GM12878 (cell line): ENCODE measurements around the gene NDUFA12. TPM values are rescaled to one million over a fixed set of nuclear protein-coding genes. Genes with fewer than 3 reads are reported as not detected.
A peak's percentile ranks its signal among the peaks of the same experiment; 100 is the strongest.

Experiments used
- ATF7 ChIP-seq: fragments of 450-650 bp; IDR thresholded peaks from 2 replicates; pipeline ENCODE4 v1.6.1; 2016; ENCODE audit warnings: low read depth, mild to moderate bottlenecking
- CBFB ChIP-seq: IDR thresholded peaks from 2 replicates; pipeline ENCODE4 v1.6.1; 2016; ENCODE audit warnings: antibody characterized with exemption, low read depth
- CBX3 ChIP-seq: fragments of 200-600 bp; sonication (generic); IDR thresholded peaks from 2 replicates; pipeline ENCODE4 v1.6.1; 2016; ENCODE audit warnings: low read depth, borderline replicate concordance
- DPF2 ChIP-seq: fragments of 450-650 bp; IDR thresholded peaks from 2 replicates; pipeline ENCODE4 v1.6.1; 2017; ENCODE audit warnings: mild to moderate bottlenecking
- ELK1 ChIP-seq: IDR thresholded peaks from 2 replicates; pipeline ENCODE4 v1.6.1; 2012; ENCODE audit warnings: low read depth, low read length, improper control_type of control experiment
- EP300 ChIP-seq, 2 experiments: fragments of 150-350 bp in 1 of 2; IDR thresholded peaks; 2 replicates each; pipeline ENCODE4 v1.6.1; 2011 to 2012; ENCODE audit warnings: low read depth in 2 of 2, low read length in 2 of 2, borderline replicate concordance in 1 of 2, improper control_type of control experiment in 1 of 2, inconsistent platforms in 1 of 2; ENCODE audit not compliant: control insufficient read depth in 1 of 2
- JUNB ChIP-seq: IDR thresholded peaks from 2 replicates; pipeline ENCODE4 v1.6.1; 2016; ENCODE audit warnings: antibody characterized with exemption, mild to moderate bottlenecking
- LARP7 ChIP-seq: fragments of 450-650 bp; IDR thresholded peaks from 2 replicates; pipeline ENCODE4 v1.6.1; 2017; ENCODE audit warnings: mild to moderate bottlenecking
- MAX ChIP-seq: IDR thresholded peaks from 2 replicates; pipeline ENCODE4 v1.6.1; 2012; ENCODE audit warnings: low read depth, low read length, improper control_type of control experiment
- NRF1 ChIP-seq: conservative IDR thresholded peaks from 2 replicates; pipeline ENCODE4 v1.6.1; 2011; ENCODE audit warnings: mild to moderate bottlenecking, low read depth, low read length, improper control_type of control experiment
- RAD21 ChIP-seq: IDR thresholded peaks from 2 replicates; pipeline ENCODE4 v1.6.1; 2011; ENCODE audit warnings: mild to moderate bottlenecking, low read depth, low read length, moderate library complexity; ENCODE audit not compliant: insufficient read depth
- RELA ChIP-seq: fragments of 450-650 bp; IDR thresholded peaks from 2 replicates; pipeline ENCODE4 v1.8.0; 2014; ENCODE audit warnings: borderline replicate concordance; ENCODE audit not compliant: partially characterized antibody
- REST ChIP-seq: IDR thresholded peaks from 2 replicates; pipeline ENCODE4 v1.6.1; 2012; ENCODE audit warnings: mild to moderate bottlenecking, low read depth, low read length
- SMAD5 ChIP-seq: IDR thresholded peaks from 2 replicates; pipeline ENCODE4 v1.6.1; 2016; ENCODE audit warnings: antibody characterized with exemption, low read depth
- SPI1 ChIP-seq: IDR thresholded peaks from 2 replicates; pipeline ENCODE4 v1.6.1; 2011; ENCODE audit warnings: low read depth, mild to moderate bottlenecking, low read length, moderate library complexity, borderline replicate concordance; ENCODE audit not compliant: insufficient read depth
- TARDBP ChIP-seq: IDR thresholded peaks from 2 replicates; pipeline ENCODE4 v1.6.1; 2016; ENCODE audit warnings: borderline replicate concordance
- USF1 ChIP-seq: IDR thresholded peaks from 2 replicates; pipeline ENCODE4 v1.6.1; 2011; ENCODE audit warnings: borderline replicate concordance, low read depth, mild to moderate bottlenecking, moderate library complexity, mixed read lengths, low read length; ENCODE audit not compliant: insufficient read depth; ENCODE audit errors: extremely low read length
- USF2 ChIP-seq: IDR thresholded peaks from 2 replicates; pipeline ENCODE4 v1.6.1; 2011; ENCODE audit warnings: low read depth, low read length, improper control_type of control experiment, borderline replicate concordance
- ZBTB4 ChIP-seq: fragments of 450-650 bp; formaldehyde crosslinking; IDR thresholded peaks from 2 replicates; pipeline ENCODE4 v1.4.0; 2022; ENCODE audit warnings: mild to moderate bottlenecking, moderate library complexity
- polyA plus RNA-seq, 11 experiments: library from polyadenylated mRNA; depleted of rRNA in 4 of 11; unstranded in 6 of 11; stranded (reverse) in 5 of 11; fragments of >200 nt; fragmentation: Nextera tagmentation in 4 of 11; fragmentation: Illumina TruSeq in 1 of 11; extraction: Ambion mirVana in 4 of 11; extraction: Trizol in 1 of 11; gene quantifications; 1 replicate in 1 of 11; 2 replicates in 10 of 11; pipeline versions ENCODE4 v1.2.1 to v1.2.3, GENCODE V29; 2011 to 2016; ENCODE audit warnings: inconsistent platforms in 2 of 11, missing spikeins in 2 of 11, low read depth in 1 of 11
- total RNA-seq, 4 experiments: library from RNA; depleted of rRNA in 3 of 4; stranded (reverse); fragments of >200 nt in 3 of 4; fragmentation: Illumina TruSeq in 1 of 4; extraction: Trizol in 1 of 4; gene quantifications; 2 replicates each; pipeline versions ENCODE4 v1.2.1 to v1.2.3, GENCODE V29; 2013 to 2021

The NDUFA12 gene
- total and polyA plus RNA-seq, 10 of the 15 experiments (the other 5 are each of a cell fraction or from before 2014, with no cell fraction given) = 141 to 1,021 (median 295) TPM

GRCh38 chr12:94941440-94941862 is 62.0 kb downstream of the NDUFA12 start (continued):
- TF ChIP-seq USF2 (no peak), LARP7 (no peak), CBX3 (no peak), JUNB (peak; percentile 54), DPF2 (no peak), SMAD5 (no peak), ATF7 (no peak), EP300 (IDR thresholded peaks at IDR 0.05; ENCODE audit: borderline replicate concordance in 1 of 2, control insufficient read depth in 1 of 2, low read depth in 2 of 2, low read length in 2 of 2) (no peak), ELK1 (no peak), USF1 (no peak), CBFB (no peak), ZBTB4 (no peak), NRF1 (no peak), SPI1 (no peak), MAX (no peak), TARDBP (no peak), RELA (no peak), REST (no peak), RAD21 (no peak)
